OCI-LY1 (cell line): ENCODE data around the gene EPAS1.

ENCODE experiments used
- H2AFZ ChIP-seq: fragments of 200-600 bp; sonication (generic), shearing (Covaris generic); 2 replicates; pipeline ENCODE4 v1.6.0; 2014; ENCODE audit warnings: antibody characterized with exemption, mild to moderate bottlenecking, low read length
- H3F3A ChIP-seq: fragments of 200-600 bp; sonication (generic), shearing (Covaris generic); 2 replicates; pipeline ENCODE4 v1.6.0; 2014; ENCODE audit warnings: mild to moderate bottlenecking, antibody characterized with exemption, low read length, moderate library complexity; ENCODE audit not compliant: insufficient read depth
- H3K27ac ChIP-seq: fragments of 200-600 bp; sonication (generic); 2 replicates; pipeline ENCODE4 v1.5.1; 2014; ENCODE audit warnings: low read length, mixed run types, mild to moderate bottlenecking, low read depth; ENCODE audit not compliant: poor library complexity, severe bottlenecking
- H3K27me3 ChIP-seq: fragments of 200-600 bp; sonication (generic); 2 replicates; pipeline ENCODE4 v1.6.0; 2014; ENCODE audit warnings: antibody characterized with exemption, mild to moderate bottlenecking, low read length, moderate library complexity; ENCODE audit not compliant: insufficient read depth
- H3K36me3 ChIP-seq: fragments of 200-600 bp; sonication (generic); 2 replicates; pipeline ENCODE4 v1.6.1; 2014; ENCODE audit warnings: mild to moderate bottlenecking, antibody characterized with exemption, low read length, moderate library complexity, mixed read lengths; ENCODE audit not compliant: insufficient read depth
- H3K4me1 ChIP-seq: fragments of 200-600 bp; sonication (generic); 2 replicates; pipeline ENCODE4 v1.5.1; 2014; ENCODE audit warnings: mild to moderate bottlenecking, low read length, moderate library complexity; ENCODE audit not compliant: insufficient read depth, severe bottlenecking
- H3K4me2 ChIP-seq: fragments of 200-600 bp; sonication (generic), shearing (Covaris generic); 2 replicates; pipeline ENCODE4 v1.6.1; 2014; ENCODE audit warnings: low read length
- H3K4me3 ChIP-seq: fragments of 200-600 bp; sonication (generic); 2 replicates; pipeline ENCODE4 v1.5.1; 2014; ENCODE audit warnings: low read length, low read depth, mild to moderate bottlenecking, mixed read lengths; ENCODE audit not compliant: poor library complexity, severe bottlenecking
- H3K79me2 ChIP-seq: fragments of 200-600 bp; shearing (Covaris generic); 2 replicates; pipeline ENCODE4 v1.6.1; 2016; ENCODE audit warnings: mixed run types, low read length, mixed read lengths; ENCODE audit not compliant: insufficient read depth
- H3K9ac ChIP-seq: fragments of 200-600 bp; sonication (generic), shearing (Covaris generic); 2 replicates; pipeline ENCODE4 v1.6.1; 2014; ENCODE audit warnings: mild to moderate bottlenecking, low read length, mixed read lengths
- H3K9me2 ChIP-seq: fragments of 200-600 bp; sonication (generic), shearing (Covaris generic); 2 replicates; pipeline ENCODE4 v1.6.1; 2014; ENCODE audit warnings: low read depth, mild to moderate bottlenecking, low read length, mixed read lengths
- H3K9me3 ChIP-seq: fragments of 200-600 bp; shearing (Covaris generic); 2 replicates; pipeline ENCODE4 v1.6.1; 2014; ENCODE audit warnings: low read length, mixed read lengths
- H4K20me1 ChIP-seq: fragments of 200-600 bp; sonication (generic), shearing (Covaris generic); 2 replicates; pipeline ENCODE4 v1.6.0; 2016; ENCODE audit warnings: mild to moderate bottlenecking, low read length; ENCODE audit not compliant: insufficient read depth
- EZH2 ChIP-seq: fragments of 200-600 bp; sonication (generic), shearing (Covaris generic); IDR thresholded peaks from 2 replicates; pipeline ENCODE4 v1.8.0; 2017; ENCODE audit warnings: borderline replicate concordance, mixed run types, mild to moderate bottlenecking, antibody characterized with exemption, low read length, moderate library complexity, mixed read lengths
- TF ChIP-seq, protein P1 (sequence below): fragments of 200-600 bp; sonication (generic), shearing (Covaris generic); IDR thresholded peaks from 2 replicates; pipeline ENCODE4 v1.5.1; 2017; ENCODE audit warnings: mild to moderate bottlenecking, antibody characterized with exemption, low read length, moderate library complexity, mixed read lengths

Gene EPAS1

DNA sequence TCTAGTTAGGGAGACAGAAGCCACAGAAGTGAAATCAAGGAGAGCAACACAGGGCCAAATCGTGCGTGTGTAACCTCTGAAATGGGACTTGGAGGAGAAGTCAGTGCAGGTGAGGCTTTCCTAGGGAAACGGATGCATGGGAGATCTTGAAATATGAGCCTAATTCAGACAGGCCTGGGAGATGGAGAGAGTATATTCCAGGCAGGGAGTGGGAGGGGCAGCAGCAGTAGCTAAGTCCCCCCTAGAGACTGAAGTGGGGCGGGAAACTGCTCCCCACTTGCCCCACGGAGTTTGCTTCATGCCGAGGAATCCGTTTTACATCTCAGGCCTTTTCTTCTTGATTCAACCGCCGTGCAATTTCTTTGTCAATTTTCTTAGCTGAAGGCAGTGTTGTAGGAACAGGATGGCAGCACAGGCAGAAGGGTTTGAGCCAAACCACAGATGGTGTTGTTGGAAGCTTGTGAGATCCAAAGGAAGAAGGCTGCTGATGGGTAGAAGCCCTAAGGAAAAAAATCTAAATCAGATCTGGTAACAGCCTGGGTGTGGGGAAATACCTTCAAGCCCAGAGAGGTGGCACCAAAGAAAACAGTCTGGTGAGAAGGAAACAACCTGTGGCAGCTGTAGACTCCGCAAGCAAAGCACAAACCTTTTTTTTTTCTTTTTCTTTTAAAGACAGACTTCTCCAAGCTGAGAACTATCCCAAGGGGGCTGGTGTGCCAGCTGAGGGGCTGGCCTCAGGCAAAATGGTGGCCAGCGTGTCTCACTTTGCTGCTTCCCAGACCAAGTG is 40.2 kb downstream of the EPAS1 start:
- Histone ChIP-seq H3K79me2 (no peaks in the 10 kb centered on the region), H3K4me2 (no peak overlapping the region), H3K9ac (no peak overlapping the region), H3K4me1 (no peaks in the 10 kb centered on the region), H3K9me2 (no peaks in the 10 kb centered on the region), H3K9me3 (no peaks in the 10 kb centered on the region), H4K20me1 (no peaks in the 10 kb centered on the region), H3K4me3 (no peak overlapping the region), H3K27ac (no peak overlapping the region), H2AFZ (no peak overlapping the region), H3K27me3 (0 out of 2 replicates have a peak, but pooled peaks cover 19% of the 10 kb centered on the region), H3F3A (no peaks in the 10 kb centered on the region), H3K36me3 (no peaks in the 10 kb centered on the region)
- TF ChIP-seq, protein P1, sequence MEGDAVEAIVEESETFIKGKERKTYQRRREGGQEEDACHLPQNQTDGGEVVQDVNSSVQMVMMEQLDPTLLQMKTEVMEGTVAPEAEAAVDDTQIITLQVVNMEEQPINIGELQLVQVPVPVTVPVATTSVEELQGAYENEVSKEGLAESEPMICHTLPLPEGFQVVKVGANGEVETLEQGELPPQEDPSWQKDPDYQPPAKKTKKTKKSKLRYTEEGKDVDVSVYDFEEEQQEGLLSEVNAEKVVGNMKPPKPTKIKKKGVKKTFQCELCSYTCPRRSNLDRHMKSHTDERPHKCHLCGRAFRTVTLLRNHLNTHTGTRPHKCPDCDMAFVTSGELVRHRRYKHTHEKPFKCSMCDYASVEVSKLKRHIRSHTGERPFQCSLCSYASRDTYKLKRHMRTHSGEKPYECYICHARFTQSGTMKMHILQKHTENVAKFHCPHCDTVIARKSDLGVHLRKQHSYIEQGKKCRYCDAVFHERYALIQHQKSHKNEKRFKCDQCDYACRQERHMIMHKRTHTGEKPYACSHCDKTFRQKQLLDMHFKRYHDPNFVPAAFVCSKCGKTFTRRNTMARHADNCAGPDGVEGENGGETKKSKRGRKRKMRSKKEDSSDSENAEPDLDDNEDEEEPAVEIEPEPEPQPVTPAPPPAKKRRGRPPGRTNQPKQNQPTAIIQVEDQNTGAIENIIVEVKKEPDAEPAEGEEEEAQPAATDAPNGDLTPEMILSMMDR = no peak
- TF ChIP-seq EZH2 = no peak

DNA sequence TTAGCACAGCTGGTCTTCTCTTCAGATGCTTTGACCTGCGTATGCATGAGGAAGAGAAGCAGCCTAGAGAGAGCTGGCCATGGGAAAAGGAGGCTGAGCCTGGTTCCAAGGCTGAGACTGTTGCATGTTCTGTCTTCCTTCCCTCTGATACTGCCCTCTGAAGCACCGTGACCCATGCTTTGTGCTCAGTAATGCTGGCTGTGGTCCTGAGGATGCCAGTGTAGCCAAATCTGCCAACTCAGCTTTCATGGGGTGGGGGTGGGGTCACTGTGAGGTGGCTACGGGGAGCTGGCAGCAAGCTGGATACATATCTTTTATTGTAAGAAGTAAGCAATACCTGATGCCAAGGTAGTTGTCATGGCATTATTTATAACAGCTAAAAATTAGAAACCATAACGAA is 41.5 kb downstream of the EPAS1 start:
- no peaks in the 10 kb centered on the region for H3K79me2 ChIP-seq
- TF ChIP-seq EZH2 = no peak
- TF ChIP-seq, protein P1 = no peak
- no peaks in the 10 kb centered on the region for H3K9me3 ChIP-seq
- H3K9me2 ChIP-seq = no peaks in the 10 kb centered on the region
- no peak overlapping the region for H3K27ac ChIP-seq
- no peaks in the 10 kb centered on the region for H3F3A ChIP-seq
- H3K4me3 ChIP-seq = no peak overlapping the region
- H3K4me1 ChIP-seq = no peaks in the 10 kb centered on the region
- H4K20me1 ChIP-seq = no peaks in the 10 kb centered on the region
- no peak overlapping the region for H2AFZ ChIP-seq
- H3K27me3 ChIP-seq = 0 out of 2 replicates have a peak, but pooled peaks cover 19% of the 10 kb centered on the region
- no peak overlapping the region for H3K4me2 ChIP-seq
- H3K36me3 ChIP-seq = no peaks in the 10 kb centered on the region
- no peak overlapping the region for H3K9ac ChIP-seq

DNA sequence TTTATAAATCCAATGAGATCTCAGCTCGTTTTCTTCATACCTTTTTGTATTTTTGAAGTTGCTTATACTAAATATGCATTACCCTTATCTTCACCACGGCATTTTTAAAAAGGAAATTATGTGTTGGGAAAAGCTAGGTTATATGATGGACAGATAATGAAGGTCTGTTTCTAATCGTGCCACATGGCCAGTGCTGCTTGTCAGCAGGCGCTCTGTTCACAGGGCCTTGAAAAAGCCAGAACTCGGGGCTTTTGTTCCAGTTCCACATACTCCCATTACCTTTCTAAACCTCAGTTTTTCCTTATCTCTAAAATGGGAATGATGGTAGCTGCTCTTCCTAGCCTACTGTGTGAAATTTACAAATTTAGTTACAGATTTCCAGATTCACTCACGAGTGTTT is 42.0 kb downstream of the EPAS1 start:
- H3K27ac ChIP-seq = no peak overlapping the region
- no peaks in the 10 kb centered on the region for H3K4me1 ChIP-seq
- H3F3A ChIP-seq = no peaks in the 10 kb centered on the region
- H2AFZ ChIP-seq = no peak overlapping the region
- no peak for TF ChIP-seq EZH2
- TF ChIP-seq, protein P1 = no peak
- H3K36me3 ChIP-seq = no peaks in the 10 kb centered on the region
- H3K4me2 ChIP-seq = no peak overlapping the region
- no peaks in the 10 kb centered on the region for H3K9me3 ChIP-seq
- 0 out of 2 replicates have a peak, but pooled peaks cover 15% of the 10 kb centered on the region for H3K27me3 ChIP-seq
- H3K79me2 ChIP-seq = no peaks in the 10 kb centered on the region
- H3K4me3 ChIP-seq = no peak overlapping the region
- H3K9ac ChIP-seq = no peak overlapping the region
- H3K9me2 ChIP-seq = no peaks in the 10 kb centered on the region
- no peaks in the 10 kb centered on the region for H4K20me1 ChIP-seq
